ENCODE measurements around the gene RNGTT. TPM values are rescaled to one million over a fixed set of nuclear protein-coding genes. Genes with fewer than 3 reads are reported as not detected.

RNGTT gene
- total and polyA plus RNA-seq, 8 donors: 1.7 to 6.1 (median 2.9) TPM

- no peak overlapping the region for H3K4me3 ChIP-seq
- no peaks in the 10 kb centered on the region for H3K9me3 ChIP-seq
- FAIRE-seq: no peak
- no peaks in the 10 kb centered on the region for H3K4me1 ChIP-seq
- ATAC-seq: no peak
- intact Hi-C loops (cut with DNase I): no loop called here
- WGBS, 2 donors: 95 to 98% methylated on average over 3 of the region's 3 CpGs
- TF ChIP-seq CTCF (IDR thresholded peaks at IDR 0.05): no peak
- peaks cover 0 to 4% (median 0%) of the 10 kb centered on the region in 4 donors for H3K27me3 ChIP-seq
- no peaks in the 10 kb centered on the region for H3K36me3 ChIP-seq
- H3K27ac ChIP-seq: no peak overlapping the region
- no peak for DNase-seq
Observed at GRCh38 chr6:88825856-88826255, 137.6 kb downstream of the RNGTT start.

GRCh38 chr6:88823998-88824397 is 139.4 kb downstream of the RNGTT start:
- no peak for DNase-seq
- intact Hi-C loops (cut with DNase I): no loop called here
- no peak for FAIRE-seq
- no peak overlapping the region for H3K27ac ChIP-seq
- no peak for ATAC-seq
- no peaks in the 10 kb centered on the region for H3K36me3 ChIP-seq
- no peak overlapping the region for H3K4me3 ChIP-seq
- H3K9me3 ChIP-seq: no peaks in the 10 kb centered on the region
- no peak for TF ChIP-seq CTCF (IDR thresholded peaks at IDR 0.05)
- 66 to 67% methylated on average over 2 of the region's 2 CpGs for WGBS, 2 donors
- peaks cover 0 to 4% (median 0%) of the 10 kb centered on the region in 4 donors for H3K27me3 ChIP-seq
- H3K4me1 ChIP-seq: no peaks in the 10 kb centered on the region

- no peak for TF ChIP-seq CTCF (IDR thresholded peaks at IDR 0.05)
- FAIRE-seq: no peak
- no peaks in the 10 kb centered on the region for H3K9me3 ChIP-seq
- intact Hi-C loops (cut with DNase I): no loop called here
- no peak overlapping the region for H3K27ac ChIP-seq
- peak in 1 of 4 donors; percentile 53 for ATAC-seq
- no peak for DNase-seq
- no peaks in the 10 kb centered on the region for H3K36me3 ChIP-seq
- H3K27me3 ChIP-seq: no peaks in the 10 kb centered on the region
- H3K4me3 ChIP-seq: no peak overlapping the region
- H3K4me1 ChIP-seq: no peaks in the 10 kb centered on the region
- WGBS, 2 donors: 80 to 83% methylated on average over 5 of the region's 5 CpGs
Observed at GRCh38 chr6:88815491-88815890, 147.9 kb downstream of the RNGTT start.

- Histone ChIP-seq H3K27me3 (no peaks in the 10 kb centered on the region), H3K4me3 (no peak overlapping the region), H3K4me1 (no peaks in the 10 kb centered on the region), H3K27ac (no peak overlapping the region), H3K36me3 (no peaks in the 10 kb centered on the region), H3K9me3 (no peaks in the 10 kb centered on the region)
- intact Hi-C loops (cut with DNase I): no loop called here
- no peak for FAIRE-seq
- no peak for TF ChIP-seq CTCF (IDR thresholded peaks at IDR 0.05)
- DNase-seq: no peak
- WGBS, 2 donors: 43 to 59% methylated on average over 1 of the region's 1 CpG
- ATAC-seq: peak in 2 of 4 donors; percentile 22 to 27
Observed at GRCh38 chr6:88814909-88815308, 148.5 kb downstream of the RNGTT start.

GRCh38 chr6:88813045-88813444 is 150.4 kb downstream of the RNGTT start:
- Histone ChIP-seq H3K4me3 (no peak overlapping the region), H3K27ac (no peak overlapping the region), H3K9me3 (no peaks in the 10 kb centered on the region), H3K27me3 (no peaks in the 10 kb centered on the region), H3K36me3 (no peaks in the 10 kb centered on the region), H3K4me1 (no peaks in the 10 kb centered on the region)
- intact Hi-C loops (cut with DNase I): no loop called here
- FAIRE-seq: no peak
- WGBS, 2 donors: 82% methylated on average over 5 of the region's 5 CpGs
- ATAC-seq: no peak
- no peak for DNase-seq
- TF ChIP-seq CTCF (IDR thresholded peaks at IDR 0.05): no peak

Measured in pancreas (tissue), 10 donors.